NCI-H82 (cell line): ENCODE results near the gene CYP4X1.
A peak's percentile ranks its signal among the peaks of the same experiment; 100 is the strongest.
"Not testable (repeated sequence)": the region's sequence is repeated elsewhere in the genome, so short reads cannot be mapped to it uniquely, and the experiment has no call there.

Experiments used
- DNase-seq: peaks from one replicate; lab custom pipeline; 2025; lab: John Stamatoyannopoulos, UW

Gene CYP4X1

DNA sequence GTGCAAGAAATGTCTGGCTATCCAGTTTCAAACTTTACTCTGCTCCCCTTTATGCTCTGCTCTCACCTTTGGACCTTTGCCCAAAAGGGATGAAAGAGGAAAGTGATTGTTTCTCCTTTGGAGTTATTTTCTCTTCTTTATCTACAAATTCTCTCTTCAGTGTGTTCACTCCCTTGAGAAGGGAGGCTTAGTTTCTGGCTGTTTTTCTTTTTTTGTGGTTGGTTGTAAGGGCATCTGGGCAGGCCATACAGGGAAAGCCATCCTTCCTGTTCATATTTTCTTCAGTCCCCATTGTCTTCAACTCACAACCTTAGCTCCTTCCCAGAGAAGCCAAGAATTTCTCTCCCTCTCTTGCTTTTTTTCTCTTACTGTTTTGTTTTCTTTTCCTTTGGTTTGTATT, 46.0 kb downstream of the CYP4X1 start:
- not testable (repeated sequence) for DNase-seq

DNA sequence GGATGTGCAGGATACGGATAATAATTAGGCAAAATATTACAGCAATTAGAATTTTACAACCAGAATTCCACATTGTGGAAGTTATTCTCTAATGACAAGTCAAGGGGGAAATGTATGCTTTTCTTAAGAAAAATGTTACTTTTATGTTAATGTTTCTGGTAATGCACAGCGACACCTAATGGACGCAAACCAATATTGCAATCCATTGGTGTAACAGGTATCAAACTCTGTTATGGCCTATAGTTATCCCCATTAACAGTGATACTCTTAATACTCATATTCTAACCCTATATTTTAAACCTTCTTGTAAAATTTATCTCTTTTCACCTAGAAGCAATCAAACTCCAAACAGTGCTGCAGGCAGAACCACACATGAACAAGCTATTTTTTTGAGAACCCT, 65.9 kb downstream of the CYP4X1 start:
- peak; percentile 51 for DNase-seq

DNA sequence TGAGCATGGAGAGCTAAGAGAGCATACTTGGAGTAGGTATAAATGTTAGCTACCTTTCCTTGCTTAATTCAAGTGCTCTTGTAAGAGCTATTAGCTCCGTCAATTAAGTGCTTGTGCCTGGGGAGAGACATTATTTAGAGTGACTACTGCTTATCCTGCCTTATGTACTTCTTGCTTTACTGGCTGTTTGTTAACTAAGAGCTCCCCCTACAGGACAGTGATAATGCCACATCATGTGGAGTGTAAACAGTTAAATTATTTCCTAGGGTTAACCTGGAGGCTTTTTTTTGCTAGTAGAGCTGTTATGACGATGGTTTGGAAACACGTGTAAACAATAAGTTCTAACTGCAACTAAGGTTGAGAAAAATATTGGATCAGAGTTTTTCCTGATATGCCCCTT, 68.0 kb downstream of the CYP4X1 start:
- not testable (repeated sequence) for DNase-seq
